PC-9 (cell line): Measurements from ENCODE around the gene SORCS2.

Experiments used
- CTCF ChIP-seq: fragments of 200-600 bp; sonication (generic); conservative IDR thresholded peaks from 2 replicates; pipeline ENCODE4 v1.6.1; 2017; ENCODE audit warnings: mixed run types, antibody characterized with exemption, mild to moderate bottlenecking, moderate library complexity
- EZH2 ChIP-seq: fragments of 200-600 bp; sonication (generic); IDR thresholded peaks from 2 replicates; pipeline ENCODE4 v1.8.0; 2017; ENCODE audit warnings: antibody characterized with exemption, low read depth

- TF ChIP-seq EZH2 (no peak), CTCF (no peak)
These were observed 86.6 kb downstream of the SORCS2 start for GRCh38 chr4:7278981-7279380.
